ENCODE data around the gene CD99. TPM values are rescaled to one million over a fixed set of nuclear protein-coding genes. Genes with fewer than 3 reads are reported as not detected.
A peak's percentile ranks its signal among the peaks of the same experiment; 100 is the strongest.
"Not testable (repeated sequence)": the region's sequence is repeated elsewhere in the genome, so short reads cannot be mapped to it uniquely, and the experiment has no call there.

Gene CD99
- total and polyA plus RNA-seq, 2 experiments from 2014 or later: 329 to 565 TPM

GRCh38 chrX:2748171-2748814 lies 57.2 kb downstream of the CD99 start:
- H3K9me2 ChIP-seq (replicated peaks; ENCODE audit: insufficient read depth): no peaks in the 10 kb centered on the region
- H3K4me2 ChIP-seq: no peak overlapping the region
- H3K9me3 ChIP-seq (ENCODE audit: low read depth): no peaks in the 10 kb centered on the region
- H3K79me2 ChIP-seq: no peaks in the 10 kb centered on the region
- no peaks in the 10 kb centered on the region for H3K27me3 ChIP-seq
- H3K27ac ChIP-seq: no peak overlapping the region
- no peaks in the 10 kb centered on the region for H3K4me1 ChIP-seq (ENCODE audit: insufficient read depth)
- TF ChIP-seq EZH2 (IDR thresholded peaks at IDR 0.05; ENCODE audit: borderline replicate concordance) (no peak), CTCF (IDR thresholded peaks at IDR 0.05; ENCODE audit: poor library complexity) (no peak), EZH2phosphoT487 (IDR thresholded peaks at IDR 0.05; ENCODE audit: low read depth, severe bottlenecking, unreplicated experiment) (no peak)
- H3K36me3 ChIP-seq (replicated peaks; ENCODE audit: insufficient read depth, low read depth): no peaks in the 10 kb centered on the region
- no peaks in the 10 kb centered on the region for H4K20me1 ChIP-seq (ENCODE audit: insufficient read depth, poor library complexity, severe bottlenecking)
- 78% methylated on average over 8 of the region's 8 CpGs for WGBS (ENCODE audit: low lambda C conversion rate, missing lambda C conversion rate)
- no peak overlapping the region for H2AFZ ChIP-seq
- no peak for DNase-seq (ENCODE audit: low spot score)
- no peak overlapping the region for H3K4me3 ChIP-seq

DNA sequence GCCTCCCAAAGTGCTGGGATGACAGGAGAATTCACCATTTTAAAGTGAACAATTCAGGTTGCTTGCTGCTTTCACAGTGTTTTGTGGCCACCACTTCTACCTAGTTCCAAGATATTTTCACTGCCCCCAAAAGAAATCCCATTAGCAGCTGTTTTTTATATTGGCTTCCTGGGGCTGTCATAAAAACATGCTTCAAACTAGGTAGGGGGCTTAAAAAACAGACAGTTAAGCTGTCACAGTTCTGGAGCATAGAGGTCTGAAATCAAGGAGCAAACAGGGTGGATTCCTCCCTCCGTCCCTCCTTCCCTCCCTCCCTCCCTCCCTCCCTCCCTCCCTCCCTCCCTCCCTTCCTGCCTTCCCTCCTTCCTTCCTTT lies 57.7 kb downstream of the CD99 start:
- no peak overlapping the region for H3K27ac ChIP-seq
- H3K9me3 ChIP-seq (ENCODE audit: low read depth): no peaks in the 10 kb centered on the region
- H4K20me1 ChIP-seq (ENCODE audit: insufficient read depth, poor library complexity, severe bottlenecking): no peaks in the 10 kb centered on the region
- H3K4me2 ChIP-seq: no peak overlapping the region
- no peak overlapping the region for H2AFZ ChIP-seq
- no peak for DNase-seq (ENCODE audit: low spot score)
- TF ChIP-seq CTCF (IDR thresholded peaks at IDR 0.05; ENCODE audit: poor library complexity) (no peak), EZH2 (IDR thresholded peaks at IDR 0.05; ENCODE audit: borderline replicate concordance) (no peak), EZH2phosphoT487 (IDR thresholded peaks at IDR 0.05; ENCODE audit: low read depth, severe bottlenecking, unreplicated experiment) (no peak)
- no peaks in the 10 kb centered on the region for H3K79me2 ChIP-seq
- no peaks in the 10 kb centered on the region for H3K9me2 ChIP-seq (replicated peaks; ENCODE audit: insufficient read depth)
- H3K36me3 ChIP-seq (replicated peaks; ENCODE audit: insufficient read depth, low read depth): no peaks in the 10 kb centered on the region
- H3K4me1 ChIP-seq (ENCODE audit: insufficient read depth): no peaks in the 10 kb centered on the region
- H3K27me3 ChIP-seq: no peaks in the 10 kb centered on the region
- WGBS (ENCODE audit: low lambda C conversion rate, missing lambda C conversion rate): no CpG with 5 or more reads among the region's 1 CpG
- H3K4me3 ChIP-seq: no peak overlapping the region

DNA sequence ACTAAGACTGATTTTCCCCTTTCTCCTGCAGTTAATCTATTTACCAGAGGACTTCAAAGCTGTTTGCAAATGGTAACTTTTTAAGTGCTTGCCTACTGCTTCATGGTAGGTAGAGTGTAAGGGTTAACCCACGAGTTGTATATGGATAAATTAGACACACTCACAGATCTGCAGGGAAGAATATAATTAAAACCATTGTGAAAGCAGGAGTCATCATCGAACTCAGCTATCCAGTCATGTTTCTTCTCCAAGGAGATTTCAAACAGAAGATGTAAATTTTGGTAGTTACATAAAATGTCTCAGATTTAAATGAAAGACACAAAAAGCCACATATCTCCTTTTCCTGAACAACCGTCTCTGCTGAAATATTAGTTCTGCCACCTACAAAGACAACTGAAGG lies 60.2 kb downstream of the CD99 start:
- no peaks in the 10 kb centered on the region for H3K79me2 ChIP-seq
- H3K4me1 ChIP-seq (ENCODE audit: insufficient read depth): no peaks in the 10 kb centered on the region
- TF ChIP-seq CTCF (IDR thresholded peaks at IDR 0.05; ENCODE audit: poor library complexity): no peak
- TF ChIP-seq EZH2phosphoT487 (IDR thresholded peaks at IDR 0.05; ENCODE audit: low read depth, severe bottlenecking, unreplicated experiment): no peak
- no peak for TF ChIP-seq EZH2 (IDR thresholded peaks at IDR 0.05; ENCODE audit: borderline replicate concordance)
- H2AFZ ChIP-seq: no peak overlapping the region
- DNase-seq (ENCODE audit: low spot score): no peak
- H3K4me2 ChIP-seq: no peak overlapping the region
- no peaks in the 10 kb centered on the region for H3K36me3 ChIP-seq (replicated peaks; ENCODE audit: insufficient read depth, low read depth)
- H3K9me2 ChIP-seq (replicated peaks; ENCODE audit: insufficient read depth): no peaks in the 10 kb centered on the region
- no peak overlapping the region for H3K27ac ChIP-seq
- WGBS (ENCODE audit: low lambda C conversion rate, missing lambda C conversion rate): 51% methylated on average over 3 of the region's 3 CpGs
- no peaks in the 10 kb centered on the region for H4K20me1 ChIP-seq (ENCODE audit: insufficient read depth, poor library complexity, severe bottlenecking)
- H3K27me3 ChIP-seq: no peaks in the 10 kb centered on the region
- no peaks in the 10 kb centered on the region for H3K9me3 ChIP-seq (ENCODE audit: low read depth)
- H3K4me3 ChIP-seq: no peak overlapping the region

DNA sequence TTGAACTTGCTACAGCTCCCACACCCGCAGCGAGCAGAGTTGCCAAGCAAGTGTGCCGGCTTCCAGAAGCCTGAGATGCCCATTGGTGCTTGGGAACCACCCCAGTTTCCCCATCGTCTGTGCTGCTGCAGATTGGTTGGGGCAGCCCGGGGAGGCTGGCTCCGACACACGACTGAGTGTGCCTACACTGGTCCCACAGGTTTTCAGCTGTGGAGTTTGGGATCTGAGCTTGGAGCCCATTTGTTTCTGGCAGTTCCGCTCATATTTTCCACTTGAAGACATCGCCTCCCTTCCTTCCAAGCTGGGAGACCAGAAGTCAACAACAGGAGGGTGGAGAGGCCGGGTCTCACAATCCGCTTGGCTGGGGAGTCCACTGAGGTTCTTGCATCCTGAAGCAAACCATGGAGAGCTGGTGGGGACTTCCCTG lies 60.8 kb downstream of the CD99 start, which contains the start of gene XG:
Gene XG, plus strand, starts transcription at position 167 of the 427 bp plus-strand sequence. Its CDS starts 235 bp downstream, at position 402.
- H3K9me3 ChIP-seq (ENCODE audit: low read depth); H3K9me2 ChIP-seq (replicated peaks; ENCODE audit: insufficient read depth); H3K4me1 ChIP-seq (ENCODE audit: insufficient read depth); H3K4me3 ChIP-seq; H2AFZ ChIP-seq; H3K4me2 ChIP-seq; H3K27ac ChIP-seq; H3K79me2 ChIP-seq; H3K36me3 ChIP-seq (replicated peaks; ENCODE audit: insufficient read depth, low read depth); DNase-seq (ENCODE audit: low spot score); H3K27me3 ChIP-seq; H4K20me1 ChIP-seq (ENCODE audit: insufficient read depth, poor library complexity, severe bottlenecking): not testable (repeated sequence)
- WGBS (ENCODE audit: low lambda C conversion rate, missing lambda C conversion rate): 86% methylated on average over 11 of the region's 11 CpGs

- H3K9me2 ChIP-seq (replicated peaks; ENCODE audit: insufficient read depth); H3K27me3 ChIP-seq; H3K36me3 ChIP-seq (replicated peaks; ENCODE audit: insufficient read depth, low read depth); H3K9me3 ChIP-seq (ENCODE audit: low read depth); H3K4me1 ChIP-seq (ENCODE audit: insufficient read depth); DNase-seq (ENCODE audit: low spot score); H3K4me3 ChIP-seq; H4K20me1 ChIP-seq (ENCODE audit: insufficient read depth, poor library complexity, severe bottlenecking); H3K79me2 ChIP-seq; H3K4me2 ChIP-seq; H3K27ac ChIP-seq; H2AFZ ChIP-seq: not testable (repeated sequence)
- WGBS (ENCODE audit: low lambda C conversion rate, missing lambda C conversion rate): 68% methylated on average over 7 of the region's 7 CpGs
Measured at GRCh38 chrX:2752441-2752840, 61.3 kb downstream of the CD99 start.

DNA sequence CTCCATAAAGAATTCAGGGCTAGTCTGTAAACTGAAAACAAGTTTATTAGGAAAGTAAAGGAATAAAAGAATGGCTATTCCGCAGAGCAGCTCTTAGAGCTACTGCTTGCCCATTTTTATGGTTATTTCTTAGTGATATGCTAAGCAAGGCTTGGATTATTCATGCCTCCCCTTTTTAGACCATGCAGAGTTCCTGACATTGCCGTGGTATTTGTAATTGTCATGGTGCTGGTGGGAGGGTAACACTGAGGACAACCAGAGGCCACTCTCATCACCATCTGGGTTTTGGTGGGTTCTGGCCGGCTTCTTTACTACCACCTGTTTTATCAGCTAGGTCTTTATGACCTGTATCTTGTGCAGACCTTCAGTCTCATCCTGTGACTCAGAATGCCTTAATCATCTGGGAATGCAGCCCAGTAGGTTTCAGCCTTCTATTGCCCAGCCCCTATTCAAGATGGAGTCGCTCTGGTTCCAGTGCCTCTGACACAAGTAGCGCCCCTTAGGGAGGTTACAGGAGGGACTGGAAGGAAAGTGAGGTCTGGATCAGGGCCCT lies 64.1 kb downstream of the CD99 start:
- not testable (repeated sequence) for H3K27me3 ChIP-seq; H3K79me2 ChIP-seq; H3K4me2 ChIP-seq; H3K9me2 ChIP-seq (replicated peaks; ENCODE audit: insufficient read depth); H3K36me3 ChIP-seq (replicated peaks; ENCODE audit: insufficient read depth, low read depth); H4K20me1 ChIP-seq (ENCODE audit: insufficient read depth, poor library complexity, severe bottlenecking); H3K4me1 ChIP-seq (ENCODE audit: insufficient read depth); H3K9me3 ChIP-seq (ENCODE audit: low read depth); DNase-seq (ENCODE audit: low spot score); H2AFZ ChIP-seq; H3K4me3 ChIP-seq
- 63% methylated on average over 5 of the region's 5 CpGs for WGBS (ENCODE audit: low lambda C conversion rate, missing lambda C conversion rate)
- H3K27ac ChIP-seq: peak overlapping the region; percentile 3
